Endothelial cell (in vitro differentiated cells): ENCODE data around the gene JAKMIP2. TPM values are rescaled to one million over a fixed set of nuclear protein-coding genes. Genes with fewer than 3 reads are reported as not detected.

Experiments used
- DNase-seq: peaks from one replicate; pipeline ENCODE4 v3.0.0; 2021; ENCODE audit warnings: low spot score
- H3K27ac Mint-ChIP-seq: one replicate; pipeline ENCODE4 v1.8.0; 2021; ENCODE audit warnings: mixed read lengths, inconsistent platforms; ENCODE audit not compliant: unreplicated experiment
- H3K27me3 Mint-ChIP-seq: one replicate; pipeline ENCODE4 v1.8.0; 2021; ENCODE audit warnings: mild to moderate bottlenecking, moderate library complexity, mixed read lengths, inconsistent platforms; ENCODE audit not compliant: unreplicated experiment
- H3K36me3 Mint-ChIP-seq: one replicate; pipeline ENCODE4 v1.8.0; 2021; ENCODE audit warnings: mild to moderate bottlenecking, low read depth, mixed read lengths, inconsistent platforms; ENCODE audit not compliant: unreplicated experiment
- H3K4me1 Mint-ChIP-seq: one replicate; pipeline ENCODE4 v1.8.0; 2021; ENCODE audit warnings: mild to moderate bottlenecking, mixed read lengths, inconsistent platforms; ENCODE audit not compliant: unreplicated experiment
- H3K4me3 Mint-ChIP-seq: one replicate; pipeline ENCODE4 v1.8.0; 2021; ENCODE audit warnings: mild to moderate bottlenecking, mixed read lengths, inconsistent platforms; ENCODE audit not compliant: unreplicated experiment
- H3K9me3 Mint-ChIP-seq: one replicate; pipeline ENCODE4 v1.8.0; 2021; ENCODE audit warnings: mixed read lengths, inconsistent platforms; ENCODE audit not compliant: unreplicated experiment
- total RNA-seq: library from RNA; stranded (reverse); fragmentation: NEBNext Ultra II Directional; extraction: Animal tissue kit (Norgen Biotek cat#: 25700); gene quantifications from one replicate; pipeline ENCODE4 v1.2.1, GENCODE V29; 2021; ENCODE audit not compliant: unreplicated experiment
- TF ChIP-seq, protein P1 (sequence below): fragments of 200-600 bp; sonication (generic); IDR thresholded peaks from one replicate; pipeline ENCODE4 v1.5.0; 2021; ENCODE audit warnings: antibody characterized with exemption; ENCODE audit not compliant: unreplicated experiment

The JAKMIP2 gene
- total RNA-seq, 1 donor from 2014 or later = 4.3 TPM

DNA sequence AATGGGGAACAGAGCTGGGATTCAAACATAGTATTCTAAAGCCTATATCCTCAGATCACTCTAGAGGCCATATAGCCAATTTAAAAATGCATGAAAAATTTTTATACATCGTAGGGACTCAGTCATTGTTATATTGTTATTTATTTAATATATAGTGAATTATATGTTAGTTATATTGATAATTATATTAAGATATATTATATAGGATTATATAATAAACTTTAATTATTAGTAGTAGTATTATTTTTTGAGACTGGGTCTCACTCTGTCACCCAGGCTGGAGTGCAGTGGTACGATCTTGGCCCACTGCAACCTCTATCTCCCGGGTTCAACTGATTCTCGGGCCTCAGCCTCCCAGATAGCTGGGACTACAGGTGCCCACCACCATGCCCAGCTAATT lies 206.9 kb downstream of the JAKMIP2 start:
- Mint-ChIP-seq H3K27me3 (no peaks in the 10 kb centered on the region), H3K27ac (no peak overlapping the region), H3K36me3 (no peaks in the 10 kb centered on the region), H3K4me3 (no peak overlapping the region), H3K9me3 (no peaks in the 10 kb centered on the region), H3K4me1 (no peaks in the 10 kb centered on the region)
- no peak for DNase-seq
- TF ChIP-seq, protein P1, sequence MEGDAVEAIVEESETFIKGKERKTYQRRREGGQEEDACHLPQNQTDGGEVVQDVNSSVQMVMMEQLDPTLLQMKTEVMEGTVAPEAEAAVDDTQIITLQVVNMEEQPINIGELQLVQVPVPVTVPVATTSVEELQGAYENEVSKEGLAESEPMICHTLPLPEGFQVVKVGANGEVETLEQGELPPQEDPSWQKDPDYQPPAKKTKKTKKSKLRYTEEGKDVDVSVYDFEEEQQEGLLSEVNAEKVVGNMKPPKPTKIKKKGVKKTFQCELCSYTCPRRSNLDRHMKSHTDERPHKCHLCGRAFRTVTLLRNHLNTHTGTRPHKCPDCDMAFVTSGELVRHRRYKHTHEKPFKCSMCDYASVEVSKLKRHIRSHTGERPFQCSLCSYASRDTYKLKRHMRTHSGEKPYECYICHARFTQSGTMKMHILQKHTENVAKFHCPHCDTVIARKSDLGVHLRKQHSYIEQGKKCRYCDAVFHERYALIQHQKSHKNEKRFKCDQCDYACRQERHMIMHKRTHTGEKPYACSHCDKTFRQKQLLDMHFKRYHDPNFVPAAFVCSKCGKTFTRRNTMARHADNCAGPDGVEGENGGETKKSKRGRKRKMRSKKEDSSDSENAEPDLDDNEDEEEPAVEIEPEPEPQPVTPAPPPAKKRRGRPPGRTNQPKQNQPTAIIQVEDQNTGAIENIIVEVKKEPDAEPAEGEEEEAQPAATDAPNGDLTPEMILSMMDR = no peak

DNA sequence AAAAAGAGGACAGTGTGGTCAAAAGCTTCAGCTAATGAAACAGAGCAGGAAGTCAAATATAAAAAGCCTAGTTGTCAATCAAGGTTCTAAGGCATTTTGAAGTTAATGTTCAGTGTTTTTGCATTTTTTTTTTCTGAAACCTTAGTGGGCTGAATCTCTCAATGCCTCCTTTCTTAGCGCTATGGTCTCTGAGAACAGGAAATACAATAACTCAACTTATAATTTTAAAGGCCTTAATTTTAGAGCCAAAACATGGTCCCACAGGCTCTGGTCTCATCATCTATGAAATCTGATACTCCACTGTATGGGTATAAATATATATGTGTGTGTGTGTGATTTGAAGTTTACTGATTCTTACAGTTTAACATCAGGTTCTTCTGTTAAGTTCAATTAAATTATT lies 209.3 kb downstream of the JAKMIP2 start:
- Mint-ChIP-seq H3K9me3 (no peaks in the 10 kb centered on the region), H3K4me3 (no peak overlapping the region), H3K36me3 (no peaks in the 10 kb centered on the region), H3K4me1 (no peaks in the 10 kb centered on the region), H3K27me3 (no peaks in the 10 kb centered on the region), H3K27ac (no peak overlapping the region)
- TF ChIP-seq, protein P1 = no peak
- DNase-seq = no peak

DNA sequence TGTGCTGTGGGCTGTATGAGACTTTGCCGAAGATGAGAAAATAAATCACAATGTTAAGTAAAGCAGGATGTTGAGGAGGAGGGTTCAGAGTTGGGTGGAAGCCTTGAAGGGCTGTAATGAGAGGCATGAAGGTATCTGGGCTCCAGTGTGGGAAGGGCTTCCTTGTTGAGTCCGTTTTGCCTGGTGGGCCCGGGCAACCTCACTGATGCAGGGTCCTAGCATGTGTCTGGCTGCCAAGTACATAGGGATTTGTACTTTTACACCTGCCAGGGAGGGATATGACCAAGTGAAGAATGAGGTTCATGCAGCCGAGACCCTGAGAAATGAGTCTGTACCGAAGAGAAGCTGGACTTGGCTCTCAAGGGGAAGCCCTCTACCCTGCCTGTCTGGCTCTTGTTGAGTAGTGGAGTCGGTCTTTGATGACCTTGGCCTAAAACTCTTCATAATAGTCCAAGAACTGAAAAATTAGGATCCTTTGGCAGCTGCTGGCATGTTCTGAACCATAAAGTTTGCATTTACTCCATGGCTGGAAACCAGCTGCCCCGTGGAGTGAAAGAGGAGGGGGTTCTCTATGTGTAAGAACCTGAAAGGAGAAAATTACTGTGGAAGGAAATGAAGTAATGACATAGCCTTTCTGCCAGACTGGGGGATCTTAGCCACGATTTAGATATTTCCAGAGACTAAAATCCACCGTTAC lies 213.7 kb downstream of the JAKMIP2 start:
- H3K27ac Mint-ChIP-seq = no peak overlapping the region
- no peaks in the 10 kb centered on the region for H3K36me3 Mint-ChIP-seq
- no peak for DNase-seq
- TF ChIP-seq, protein P1 = no peak
- no peaks in the 10 kb centered on the region for H3K27me3 Mint-ChIP-seq
- no peaks in the 10 kb centered on the region for H3K9me3 Mint-ChIP-seq
- H3K4me3 Mint-ChIP-seq = no peak overlapping the region
- no peaks in the 10 kb centered on the region for H3K4me1 Mint-ChIP-seq

DNA sequence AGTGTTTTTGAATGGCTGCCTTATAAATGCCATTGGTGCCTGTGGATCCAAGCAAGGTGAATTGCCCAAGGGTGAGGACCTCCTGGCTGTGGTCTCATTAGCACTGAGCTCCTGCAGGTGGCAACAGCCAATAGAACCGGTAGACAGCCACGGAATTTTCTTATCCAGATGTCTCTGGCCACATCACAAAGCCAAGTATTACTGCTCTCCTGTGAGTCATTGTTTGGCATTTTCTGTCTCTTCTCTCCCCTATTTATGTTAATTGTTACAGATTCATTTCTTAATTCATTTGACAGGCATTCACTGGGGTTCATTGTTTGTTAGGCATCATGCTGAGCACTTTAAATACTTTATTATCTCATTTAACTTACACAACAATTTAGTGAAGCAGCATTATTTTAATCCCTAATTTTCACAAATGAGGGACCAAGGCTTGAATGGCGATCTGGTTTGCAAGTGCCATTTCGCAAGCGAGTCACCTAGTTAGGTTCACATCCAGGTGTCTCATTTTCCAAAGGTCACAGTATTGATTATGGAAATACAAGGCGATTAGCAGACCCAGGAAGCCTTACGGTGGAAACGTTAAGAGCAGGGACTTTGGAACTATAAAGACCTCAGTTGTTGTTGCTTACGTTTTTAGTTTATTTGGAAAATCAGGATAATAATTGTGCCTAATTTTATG lies 214.5 kb downstream of the JAKMIP2 start:
- H3K36me3 Mint-ChIP-seq = no peaks in the 10 kb centered on the region
- no peaks in the 10 kb centered on the region for H3K4me1 Mint-ChIP-seq
- DNase-seq = no peak
- no peak overlapping the region for H3K4me3 Mint-ChIP-seq
- TF ChIP-seq, protein P1 = no peak
- no peak overlapping the region for H3K27ac Mint-ChIP-seq
- H3K27me3 Mint-ChIP-seq = no peaks in the 10 kb centered on the region
- H3K9me3 Mint-ChIP-seq = no peaks in the 10 kb centered on the region

DNA sequence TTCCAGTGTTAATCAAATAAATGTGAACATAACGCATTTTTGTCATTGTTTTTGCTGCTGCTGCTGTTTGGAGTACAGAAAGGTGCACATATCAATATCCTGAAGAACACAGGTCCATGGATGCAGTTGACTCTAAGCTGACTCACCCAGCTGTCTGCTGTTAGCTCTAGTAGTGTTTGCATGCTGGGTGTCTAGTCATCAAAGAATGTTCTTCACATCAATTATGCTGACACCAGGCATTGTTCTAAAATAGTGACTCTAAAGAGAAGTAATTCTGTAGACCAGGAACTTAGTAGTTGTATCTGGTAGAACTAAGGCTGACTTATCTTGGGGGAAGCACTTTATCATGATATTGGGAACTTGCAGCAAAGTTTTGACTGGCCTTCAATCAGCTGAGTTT lies 217.0 kb downstream of the JAKMIP2 start:
- Mint-ChIP-seq H3K9me3 (no peaks in the 10 kb centered on the region), H3K4me3 (no peak overlapping the region), H3K36me3 (no peaks in the 10 kb centered on the region), H3K27me3 (no peaks in the 10 kb centered on the region), H3K4me1 (no peaks in the 10 kb centered on the region), H3K27ac (no peak overlapping the region)
- TF ChIP-seq, protein P1 = no peak
- no peak for DNase-seq
